MCF 10A (cell line): Measurements from ENCODE around the gene CEMIP. TPM values are rescaled to one million over a fixed set of nuclear protein-coding genes. Genes with fewer than 3 reads are reported as not detected.

Experiments used
- BruUV-seq: library from RNA; stranded (reverse); fragments of 400-500 nt; replicated peaks from 2 replicates; lab custom pipeline; 2021; lab: Mats Ljungman, UMichigan
- CTCF ChIA-PET: fragments of 300-600 bp; sonication (Branson Sonifier 250); formaldehyde crosslinking; extraction: SDS; loops from one replicate; lab custom pipeline; 2021; ENCODE audit warnings: antibody characterized with exemption, inconsistent platforms; lab: Yijun Ruan, JAX
- POLR2A ChIA-PET: fragments of 300-600, 350-650 bp; sonication (Branson Sonifier 250); formaldehyde crosslinking; extraction: SDS; loops from one replicate; lab custom pipeline; 2020; ENCODE audit warnings: antibody characterized with exemption, inconsistent platforms; lab: Yijun Ruan, JAX
- DNase-seq: peaks from one replicate; pipeline ENCODE4 v3.0.0-alpha.2; 2018; ENCODE audit not compliant: unreplicated experiment
- H3K27ac Mint-ChIP-seq: one replicate; pipeline ENCODE4 v1.8.0; 2022; ENCODE audit warnings: mild to moderate bottlenecking, low read depth, mixed read lengths; ENCODE audit not compliant: unreplicated experiment
- H3K27me3 Mint-ChIP-seq: one replicate; pipeline ENCODE4 v1.8.0; 2022; ENCODE audit warnings: mixed read lengths; ENCODE audit not compliant: insufficient read depth, unreplicated experiment
- H3K36me3 Mint-ChIP-seq: one replicate; pipeline ENCODE4 v1.8.0; 2022; ENCODE audit warnings: mild to moderate bottlenecking, moderate library complexity, mixed read lengths; ENCODE audit not compliant: insufficient read depth, unreplicated experiment
- H3K4me1 Mint-ChIP-seq: one replicate; pipeline ENCODE4 v1.8.0; 2022; ENCODE audit warnings: mixed read lengths; ENCODE audit not compliant: insufficient read depth, unreplicated experiment
- H3K4me3 Mint-ChIP-seq: one replicate; pipeline ENCODE4 v1.8.0; 2022; ENCODE audit warnings: mild to moderate bottlenecking, moderate library complexity, mixed read lengths; ENCODE audit not compliant: unreplicated experiment
- H3K9me3 Mint-ChIP-seq: one replicate; pipeline ENCODE4 v1.8.0; 2022; ENCODE audit warnings: mixed read lengths; ENCODE audit not compliant: unreplicated experiment
- intact Hi-C: fragments of 100-400 bp; cut with micrococcal nuclease; formaldehyde crosslinking; loops from 2 replicates; pipeline ENCODE4 v1.14.1; 2022
- total RNA-seq: library from RNA; stranded (reverse); gene quantifications from 2 replicates; pipeline ENCODE4 v1.2.3, GENCODE V29; 2022
- TF ChIP-seq, protein P1 (sequence below): fragments of 200-600 bp; IDR thresholded peaks from one replicate; pipeline ENCODE4 v1.8.0; 2022; ENCODE audit warnings: antibody characterized with exemption, mild to moderate bottlenecking; ENCODE audit not compliant: unreplicated experiment

Gene CEMIP
- total RNA-seq, 1 experiment from 2014 or later, result 0.14 TPM

- Mint-ChIP-seq H3K36me3 (peaks cover 14% of the 10 kb centered on the region), H3K9me3 (peaks cover 8% of the 10 kb centered on the region), H3K4me1 (peaks cover 9% of the 10 kb centered on the region), H3K27me3 (no peaks in the 10 kb centered on the region), H3K4me3 (no peak overlapping the region), H3K27ac (no peak overlapping the region)
- peak; percentile 9 for DNase-seq
- POLR2A ChIA-PET, result interaction anchor here (0.7 to 1.0 kb wide), 2 partner anchors 54 to 220 kb away, joined by 3 read pairs; partner anchors contain the start of gene ABHD17C
- BruUV-seq, result no TSS peak
- CTCF ChIA-PET, result interaction anchor here (0.5 to 1.6 kb wide), 3 partner anchors 54 to 205 kb away, joined by 3 to 4 read pairs (median 3); partner anchors contain the start of gene ABHD17C
- intact Hi-C loops, result no loop called here
- TF ChIP-seq, protein P1, sequence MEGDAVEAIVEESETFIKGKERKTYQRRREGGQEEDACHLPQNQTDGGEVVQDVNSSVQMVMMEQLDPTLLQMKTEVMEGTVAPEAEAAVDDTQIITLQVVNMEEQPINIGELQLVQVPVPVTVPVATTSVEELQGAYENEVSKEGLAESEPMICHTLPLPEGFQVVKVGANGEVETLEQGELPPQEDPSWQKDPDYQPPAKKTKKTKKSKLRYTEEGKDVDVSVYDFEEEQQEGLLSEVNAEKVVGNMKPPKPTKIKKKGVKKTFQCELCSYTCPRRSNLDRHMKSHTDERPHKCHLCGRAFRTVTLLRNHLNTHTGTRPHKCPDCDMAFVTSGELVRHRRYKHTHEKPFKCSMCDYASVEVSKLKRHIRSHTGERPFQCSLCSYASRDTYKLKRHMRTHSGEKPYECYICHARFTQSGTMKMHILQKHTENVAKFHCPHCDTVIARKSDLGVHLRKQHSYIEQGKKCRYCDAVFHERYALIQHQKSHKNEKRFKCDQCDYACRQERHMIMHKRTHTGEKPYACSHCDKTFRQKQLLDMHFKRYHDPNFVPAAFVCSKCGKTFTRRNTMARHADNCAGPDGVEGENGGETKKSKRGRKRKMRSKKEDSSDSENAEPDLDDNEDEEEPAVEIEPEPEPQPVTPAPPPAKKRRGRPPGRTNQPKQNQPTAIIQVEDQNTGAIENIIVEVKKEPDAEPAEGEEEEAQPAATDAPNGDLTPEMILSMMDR, result no peak
Observed at GRCh38 chr15:80749589-80749988, 29.6 kb upstream of the CEMIP start.

- no TSS peak for BruUV-seq
- intact Hi-C loops, result no loop called here
- H3K9me3 Mint-ChIP-seq, result peaks cover 8% of the 10 kb centered on the region
- no peak overlapping the region for H3K4me3 Mint-ChIP-seq
- no peaks in the 10 kb centered on the region for H3K4me1 Mint-ChIP-seq
- ChIA-PET CTCF (interaction anchor here (0.7 kb wide), 1 partner anchor 179 kb away, joined by 3 read pairs; no protein-coding TSS in a partner anchor), POLR2A (no interaction called here)
- H3K36me3 Mint-ChIP-seq, result peaks cover 24% of the 10 kb centered on the region
- no peak for DNase-seq
- H3K27ac Mint-ChIP-seq, result no peak overlapping the region
- no peaks in the 10 kb centered on the region for H3K27me3 Mint-ChIP-seq
- TF ChIP-seq, protein P1, result no peak
Observed at GRCh38 chr15:80750575-80750974, 28.6 kb upstream of the CEMIP start.

DNA sequence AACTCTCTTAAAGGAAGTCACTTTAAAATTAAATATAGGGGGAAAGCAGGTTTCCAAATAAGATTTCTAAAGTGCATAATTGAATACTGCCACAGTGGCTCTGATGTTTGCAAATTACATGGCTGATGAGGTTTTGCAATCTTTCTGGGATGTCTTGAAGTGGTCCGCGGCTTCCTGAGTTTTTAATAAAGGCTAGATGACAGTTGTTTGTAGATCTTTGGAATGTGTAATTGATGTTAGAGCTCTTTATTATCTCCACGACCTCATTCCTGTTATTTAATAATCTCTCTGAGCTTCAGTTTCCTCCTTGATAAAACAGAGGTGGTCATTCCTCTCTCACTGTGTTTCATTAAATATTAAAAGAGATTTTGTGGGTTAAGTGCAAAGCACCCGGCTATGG, 27.0 kb upstream of the CEMIP start:
- Mint-ChIP-seq H3K4me1 (no peaks in the 10 kb centered on the region), H3K4me3 (no peak overlapping the region), H3K36me3 (peaks cover 29% of the 10 kb centered on the region), H3K27me3 (no peaks in the 10 kb centered on the region), H3K27ac (no peak overlapping the region), H3K9me3 (no peaks in the 10 kb centered on the region)
- intact Hi-C loops, result no loop called here
- POLR2A ChIA-PET, result no interaction called here
- DNase-seq, result no peak
- CTCF ChIA-PET, result interaction anchor here (0.7 to 1.3 kb wide), 4 partner anchors 9 to 297 kb away, joined by 3 read pairs; no protein-coding TSS in a partner anchor
- TF ChIP-seq, protein P1, result no peak
- BruUV-seq, result no TSS peak

GRCh38 chr15:80753161-80753560, 26.0 kb upstream of the CEMIP start:
- H3K9me3 Mint-ChIP-seq, result no peaks in the 10 kb centered on the region
- no TSS peak for BruUV-seq
- no peaks in the 10 kb centered on the region for H3K4me1 Mint-ChIP-seq
- TF ChIP-seq, protein P1, result no peak
- DNase-seq, result no peak
- ChIA-PET CTCF (interaction anchor here (0.8 to 1.3 kb wide), 3 partner anchors 8 to 298 kb away, joined by 3 read pairs; no protein-coding TSS in a partner anchor), POLR2A (no interaction called here)
- no peak overlapping the region for H3K4me3 Mint-ChIP-seq
- H3K27me3 Mint-ChIP-seq, result no peaks in the 10 kb centered on the region
- H3K27ac Mint-ChIP-seq, result no peak overlapping the region
- intact Hi-C loops, result no loop called here
- peaks cover 28% of the 10 kb centered on the region for H3K36me3 Mint-ChIP-seq
